ENCODE measurements around the gene DIPK1B.

- TF ChIP-seq, protein P1, sequence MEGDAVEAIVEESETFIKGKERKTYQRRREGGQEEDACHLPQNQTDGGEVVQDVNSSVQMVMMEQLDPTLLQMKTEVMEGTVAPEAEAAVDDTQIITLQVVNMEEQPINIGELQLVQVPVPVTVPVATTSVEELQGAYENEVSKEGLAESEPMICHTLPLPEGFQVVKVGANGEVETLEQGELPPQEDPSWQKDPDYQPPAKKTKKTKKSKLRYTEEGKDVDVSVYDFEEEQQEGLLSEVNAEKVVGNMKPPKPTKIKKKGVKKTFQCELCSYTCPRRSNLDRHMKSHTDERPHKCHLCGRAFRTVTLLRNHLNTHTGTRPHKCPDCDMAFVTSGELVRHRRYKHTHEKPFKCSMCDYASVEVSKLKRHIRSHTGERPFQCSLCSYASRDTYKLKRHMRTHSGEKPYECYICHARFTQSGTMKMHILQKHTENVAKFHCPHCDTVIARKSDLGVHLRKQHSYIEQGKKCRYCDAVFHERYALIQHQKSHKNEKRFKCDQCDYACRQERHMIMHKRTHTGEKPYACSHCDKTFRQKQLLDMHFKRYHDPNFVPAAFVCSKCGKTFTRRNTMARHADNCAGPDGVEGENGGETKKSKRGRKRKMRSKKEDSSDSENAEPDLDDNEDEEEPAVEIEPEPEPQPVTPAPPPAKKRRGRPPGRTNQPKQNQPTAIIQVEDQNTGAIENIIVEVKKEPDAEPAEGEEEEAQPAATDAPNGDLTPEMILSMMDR (IDR thresholded peaks at IDR 0.05) = no peak
- TF ChIP-seq EP300 (IDR thresholded peaks at IDR 0.05) = no peak
Measured at GRCh38 chr9:136721339-136722092, 9.1 kb downstream of the DIPK1B start.
